Activated CD8-positive, alpha-beta T cell treated with anti-CD3 and anti-CD28 coated beads for 36 hours (primary cell): ENCODE data around the gene APBA3. TPM values are rescaled to one million over a fixed set of nuclear protein-coding genes. Genes with fewer than 3 reads are reported as not detected.
A peak's percentile ranks its signal among the peaks of the same experiment; 100 is the strongest.

Experiments used
- ATAC-seq: fragments of 200-7000 bp; cut with Tn5 transposase; one replicate; pipeline ENCODE4 v1.10.0; 2021; ENCODE audit warnings: mild to moderate bottlenecking, moderate library complexity
- CTCF ChIA-PET: fragments of 350-600 bp; sonication (Branson Sonifier 250); formaldehyde crosslinking; loops from one replicate; lab custom pipeline; 2021; ENCODE audit warnings: antibody characterized with exemption; lab: Charles Lee
- POLR2A ChIA-PET: fragments of 350-600 bp; sonication (Branson Sonifier 250); formaldehyde crosslinking; loops from one replicate; lab custom pipeline; 2021; ENCODE audit warnings: antibody characterized with exemption; lab: Charles Lee
- DNase-seq: peaks from one replicate; pipeline ENCODE4 v3.0.0-alpha.2; 2020
- H3K27ac Mint-ChIP-seq: one replicate; pipeline ENCODE4 v1.8.0; 2021; ENCODE audit warnings: mild to moderate bottlenecking, mixed read lengths
- H3K27me3 Mint-ChIP-seq: one replicate; pipeline ENCODE4 v1.8.0; 2021; ENCODE audit warnings: mixed read lengths
- H3K36me3 Mint-ChIP-seq: one replicate; pipeline ENCODE4 v1.8.0; 2021; ENCODE audit warnings: low read depth, mixed read lengths
- H3K4me1 Mint-ChIP-seq: one replicate; pipeline ENCODE4 v1.8.0; 2021; ENCODE audit warnings: low read depth, mixed read lengths
- H3K4me3 Mint-ChIP-seq: one replicate; pipeline ENCODE4 v1.8.0; 2021; ENCODE audit warnings: mild to moderate bottlenecking, moderate library complexity, mixed read lengths
- H3K9me3 Mint-ChIP-seq: one replicate; pipeline ENCODE4 v1.8.0; 2021; ENCODE audit warnings: mixed read lengths
- CTCF ChIP-seq: fragments of 200-600 bp; IDR thresholded peaks from one replicate; pipeline ENCODE4 v1.8.0; 2022; ENCODE audit warnings: antibody characterized with exemption, mild to moderate bottlenecking
- intact Hi-C: fragments of 100-400 bp; cut with micrococcal nuclease; formaldehyde crosslinking; loops from one replicate; pipeline ENCODE4 v1.10.0; 2022
- total RNA-seq, 2 experiments: library from RNA; stranded (reverse); gene quantifications; one replicate each; pipeline ENCODE4 v1.2.3, GENCODE V29; 2021

The APBA3 gene
- total RNA-seq, 2 experiments from 2014 or later = 28.0 to 29.1 TPM

DNA sequence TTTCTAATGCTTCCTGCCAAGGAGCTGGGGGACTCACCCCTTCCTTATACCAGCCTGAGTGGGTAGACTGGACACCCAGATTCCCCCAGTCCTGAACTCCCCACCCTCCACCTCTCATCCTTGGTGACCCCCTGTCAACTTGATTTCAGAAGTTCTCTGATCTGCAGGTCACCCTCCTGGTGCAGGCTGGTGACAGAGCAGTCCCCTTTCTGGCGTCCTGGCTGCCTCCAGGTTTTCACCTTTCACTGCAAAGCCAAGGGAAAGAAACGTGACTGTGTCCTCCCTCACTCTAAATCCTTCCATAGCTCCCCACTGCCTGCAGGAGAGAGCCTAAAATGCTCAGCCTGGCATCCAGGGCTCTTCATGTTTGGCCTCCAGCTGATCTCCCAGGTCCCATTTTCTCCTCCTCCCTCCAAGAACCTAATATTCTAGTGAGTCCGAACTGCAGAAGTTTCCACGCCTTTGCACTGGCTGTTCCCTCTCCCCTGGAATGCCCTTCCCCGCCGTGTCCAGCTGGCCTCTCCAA is 28.8 kb upstream of the APBA3 start:
- ChIA-PET CTCF (interaction anchor here (1.2 to 3.5 kb wide), 3 partner anchors 29 to 58 kb away, joined by 3 to 13 read pairs (median 5); no protein-coding TSS in a partner anchor), POLR2A (interaction anchor here (0.7 to 1.5 kb wide), 4 partner anchors 9 to 22 kb away, joined by 3 to 5 read pairs (median 4); no protein-coding TSS in a partner anchor)
- intact Hi-C loops = no loop called here
- TF ChIP-seq CTCF = no peak
- ATAC-seq (no peak), DNase-seq (no peak)
- Mint-ChIP-seq H3K4me3 (no peak overlapping the region), H3K4me1 (peaks cover 8% of the 10 kb centered on the region), H3K27me3 (no peaks in the 10 kb centered on the region), H3K36me3 (peaks cover 2% of the 10 kb centered on the region), H3K27ac (no peak overlapping the region), H3K9me3 (no peaks in the 10 kb centered on the region)

DNA sequence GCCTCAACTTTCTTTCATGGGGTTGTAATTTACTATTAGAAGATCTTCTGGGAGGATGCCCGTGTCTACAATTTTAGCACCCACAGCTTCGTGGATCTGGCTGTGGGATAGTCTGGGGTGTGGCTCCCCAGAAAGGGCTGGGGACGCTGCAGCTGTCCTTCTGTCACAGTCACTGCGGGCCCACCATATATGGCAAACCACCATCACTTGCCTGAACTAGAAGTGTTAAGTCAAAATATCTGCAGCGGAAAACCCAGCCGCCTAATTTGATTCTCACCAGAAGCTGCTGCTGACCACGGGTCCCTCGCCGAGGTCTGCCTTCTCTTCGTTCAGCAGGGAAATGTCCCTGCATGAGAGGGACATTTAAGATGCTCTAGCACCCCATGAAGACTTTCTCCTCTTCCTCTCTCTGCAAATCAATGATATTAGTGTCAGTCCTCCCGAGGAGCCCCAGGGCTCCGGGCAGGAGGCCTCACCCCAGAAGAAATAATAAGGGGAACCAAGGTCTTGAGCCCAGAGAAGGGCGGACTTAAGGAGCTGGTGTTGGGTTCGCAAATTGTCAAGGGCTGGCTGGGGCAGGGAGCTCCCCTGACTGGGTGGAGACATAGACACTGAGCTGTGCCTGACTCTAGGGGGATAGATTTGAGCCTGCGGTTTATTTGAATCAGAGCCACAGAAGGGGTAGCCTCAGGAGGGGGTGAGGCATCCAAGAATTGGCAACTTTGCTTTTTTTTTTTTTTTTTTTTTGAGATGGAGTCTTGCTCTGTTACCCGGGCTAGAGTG is 27.7 kb upstream of the APBA3 start:
- no peak for TF ChIP-seq CTCF
- no peaks in the 10 kb centered on the region for H3K27me3 Mint-ChIP-seq
- ChIA-PET CTCF (interaction anchor here (0.9 to 3.5 kb wide), 5 partner anchors 26 to 59 kb away, joined by 3 to 13 read pairs (median 3); partner anchors contain the start of genes APBA3 and MRPL54), POLR2A (interaction anchor here (0.6 to 1.5 kb wide), 4 partner anchors 16 to 193 kb away, joined by 3 to 4 read pairs (median 3); no protein-coding TSS in a partner anchor)
- ATAC-seq = peak; percentile 40
- peaks cover 11% of the 10 kb centered on the region for H3K4me1 Mint-ChIP-seq
- DNase-seq = peak; percentile 51
- peaks cover 5% of the 10 kb centered on the region for H3K36me3 Mint-ChIP-seq
- no peaks in the 10 kb centered on the region for H3K9me3 Mint-ChIP-seq
- no peak overlapping the region for H3K4me3 Mint-ChIP-seq
- H3K27ac Mint-ChIP-seq = peak overlapping the region; percentile 44
- intact Hi-C loops = no loop called here

DNA sequence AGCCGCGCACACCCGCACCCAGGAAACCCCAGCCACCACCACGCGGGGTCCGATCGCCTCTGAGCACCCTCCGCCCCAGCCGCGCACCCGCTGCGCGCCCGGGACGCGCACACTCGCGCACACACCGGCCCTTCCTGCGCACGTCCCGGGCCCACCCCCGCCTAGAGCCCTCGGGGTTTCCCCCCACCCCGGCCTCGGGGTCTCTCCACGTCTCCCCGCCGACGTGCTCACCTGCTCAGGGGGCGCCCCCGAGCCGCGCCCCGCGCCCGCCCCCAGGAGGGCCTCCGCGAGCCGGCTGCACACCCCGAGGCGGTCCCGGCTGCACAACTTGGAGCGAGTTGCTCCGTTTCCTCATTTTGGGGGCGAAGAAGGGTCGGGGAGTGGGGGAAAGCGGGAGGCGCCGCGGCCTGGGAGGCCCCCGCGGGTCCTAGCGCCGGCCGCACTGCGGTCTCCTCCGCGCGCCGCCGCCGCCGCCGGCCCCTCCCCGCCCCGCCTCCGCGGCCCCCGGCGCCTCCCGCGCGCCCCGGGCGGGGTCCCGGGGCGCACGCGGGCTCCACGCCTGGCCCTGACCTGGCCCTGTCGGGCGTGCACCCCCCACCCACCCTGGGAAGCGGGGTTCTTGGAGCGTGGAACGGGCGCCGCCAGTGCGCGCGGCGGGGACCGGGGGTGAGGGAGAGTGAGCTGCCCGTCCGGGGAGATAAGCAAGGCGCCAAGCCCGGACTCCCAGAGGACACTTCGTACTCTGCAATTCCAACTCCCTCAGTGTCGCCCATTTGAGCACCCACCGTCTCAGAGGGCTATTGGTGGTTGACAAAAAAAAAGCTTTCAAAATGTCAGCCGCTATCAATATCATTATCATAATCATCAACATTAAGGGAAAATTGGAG is 24.7 kb upstream of the APBA3 start, which contains the start of gene MATK:
MATK (minus strand) TSS at position 444 of the 887 bp plus-strand sequence. CDS start 1,246 bp downstream, outside the sequence.
- Mint-ChIP-seq H3K27ac (peak within 1 kb of the TSS; percentile 80), H3K4me1 (peaks cover 13% of the 10 kb centered on the region), H3K9me3 (peaks cover 13% of the 10 kb centered on the region)

More for the DNA sequence above, 24.7 kb upstream of the APBA3 start, which contains the start of gene MATK:
- Mint-ChIP-seq H3K36me3 (peaks cover 28% of the 10 kb centered on the region), H3K27me3 (no peaks in the 10 kb centered on the region), H3K4me3 (peak within 1 kb of the TSS; percentile 84)
- TF ChIP-seq CTCF = no peak
- ChIA-PET POLR2A (interaction anchor here (0.7 to 1.6 kb wide), 3 partner anchors 10 to 26 kb away, joined by 3 to 9 read pairs (median 3); no protein-coding TSS in a partner anchor), CTCF (interaction anchor here (1.3 to 3.4 kb wide), 3 partner anchors 11 to 36 kb away, joined by 5 to 12 read pairs (median 11); no protein-coding TSS in a partner anchor)
- intact Hi-C loops = no loop called here
- ATAC-seq (peak; percentile 57), DNase-seq (peak; percentile 64)
